A549 treated with Mapracorat at 1 μM for 4 hours (cell line): Measurements from ENCODE around the gene APLP1. TPM values are rescaled to one million over a fixed set of nuclear protein-coding genes. Genes with fewer than 3 reads are reported as not detected.

Experiments
- total RNA-seq: library from RNA; stranded (reverse); fragments of 200-300 nt; extraction: Qiagen RNA extraction; gene quantifications from 5 replicates; pipeline ENCODE4 v1.2.3, GENCODE V29; 2022

APLP1 gene
- total RNA-seq: 73.4 to 99.4 TPM (median 94.1 TPM) in 5 replicates

DNA sequence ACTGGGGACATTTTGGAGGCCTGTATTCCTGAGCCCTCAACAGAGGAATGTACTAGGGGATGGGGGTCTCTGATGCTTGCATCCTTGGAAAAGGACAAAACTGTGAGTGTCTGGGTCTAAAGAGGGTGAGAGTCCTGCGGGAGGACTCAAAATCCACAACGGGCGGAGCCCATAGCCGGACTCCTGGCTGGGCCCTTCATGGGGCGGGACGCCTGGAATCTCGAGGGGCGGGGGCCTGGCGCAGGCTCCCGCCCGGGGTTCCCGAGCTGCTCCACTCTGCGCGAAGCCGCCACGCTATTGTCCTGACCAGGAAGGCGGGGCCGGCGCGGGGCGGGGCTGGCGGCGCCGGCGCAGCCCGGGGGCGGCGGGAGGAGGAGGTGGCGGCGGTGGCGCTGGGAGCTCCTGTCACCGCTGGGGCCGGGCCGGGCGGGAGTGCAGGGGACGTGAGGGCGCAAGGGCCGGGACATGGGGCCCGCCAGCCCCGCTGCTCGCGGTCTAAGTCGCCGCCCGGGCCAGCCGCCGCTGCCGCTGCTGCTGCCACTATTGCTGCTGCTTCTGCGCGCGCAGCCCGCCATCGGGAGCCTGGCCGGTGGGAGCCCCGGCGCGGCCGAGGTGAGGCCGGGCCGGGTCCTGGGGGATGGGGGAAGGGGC is at the start of gene APLP1:
APLP1 (plus strand) TSS at position 403 of the 651 bp plus-strand sequence; CDS start at position 466, 63 bp downstream.

DNA sequence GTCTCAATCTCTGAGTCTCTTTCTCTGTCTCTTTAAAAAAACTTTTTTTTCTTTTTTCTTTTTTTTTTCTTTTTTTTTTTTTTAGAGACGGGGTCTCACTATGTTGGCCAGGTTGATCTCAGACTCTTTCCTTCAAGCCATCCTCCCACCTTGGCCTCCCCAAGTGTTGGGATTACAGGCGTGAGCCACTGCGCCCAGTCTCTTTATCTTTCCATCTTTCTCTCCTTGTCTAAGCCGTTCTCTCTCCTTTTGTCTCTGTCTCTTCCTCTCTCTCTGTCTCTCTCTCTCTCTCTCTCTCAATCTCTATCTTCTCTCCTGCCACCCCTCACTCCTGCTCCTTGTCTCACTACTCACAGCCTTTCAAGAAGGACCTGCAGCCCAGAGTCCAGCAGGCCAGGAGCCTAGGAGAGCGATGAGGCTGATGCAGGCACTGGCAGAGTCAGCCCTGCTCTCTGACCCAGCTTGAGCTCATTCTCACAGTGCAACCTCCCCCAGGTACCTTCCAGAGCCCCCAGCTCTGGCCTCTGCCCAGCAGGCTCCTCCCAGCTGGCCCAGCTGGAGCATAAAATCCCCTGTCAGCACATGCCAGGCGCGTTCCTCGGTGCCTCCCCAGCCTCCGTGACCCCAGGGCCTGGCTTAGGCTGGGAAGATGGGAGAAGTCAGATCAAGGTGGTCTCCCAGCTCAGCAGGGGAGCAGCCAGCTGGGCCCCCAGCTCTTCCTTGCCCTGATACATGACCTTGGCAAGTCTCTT is 16.2 kb upstream of the APLP1 start, which contains the start of gene NPHS1:
NPHS1 (minus strand) TSS at position 476 of the 752 bp plus-strand sequence. CDS start 667 bp downstream, outside the sequence.

DNA sequence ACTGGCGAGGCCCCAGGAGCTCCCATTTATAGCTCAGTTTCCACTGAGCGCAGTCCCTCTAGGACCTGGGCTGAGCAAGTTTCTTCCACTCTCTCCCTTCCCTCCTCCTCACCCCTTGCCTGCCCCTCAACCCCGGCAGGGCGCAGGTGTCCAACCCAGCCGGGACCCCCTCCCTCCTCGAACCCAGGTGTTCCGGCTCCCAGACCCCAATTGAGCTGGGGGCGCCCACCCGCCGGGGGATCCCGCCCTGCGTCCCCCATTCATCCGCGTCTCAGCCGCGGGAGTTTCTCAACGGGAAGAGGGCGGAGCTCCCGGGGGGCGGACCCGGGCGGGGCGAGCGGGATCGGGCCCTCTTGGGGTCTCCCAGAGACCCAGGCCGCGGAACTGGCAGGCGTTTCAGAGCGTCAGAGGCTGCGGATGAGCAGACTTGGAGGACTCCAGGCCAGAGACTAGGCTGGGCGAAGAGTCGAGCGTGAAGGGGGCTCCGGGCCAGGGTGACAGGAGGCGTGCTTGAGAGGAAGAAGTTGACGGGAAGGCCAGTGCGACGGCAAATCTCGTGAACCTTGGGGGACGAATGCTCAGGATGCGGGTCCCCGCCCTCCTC is 11.7 kb upstream of the APLP1 start, which contains the start of gene KIRREL2:
KIRREL2 (plus strand) TSS at position 366 of the 604 bp plus-strand sequence; CDS start at position 575, 209 bp downstream.

DNA sequence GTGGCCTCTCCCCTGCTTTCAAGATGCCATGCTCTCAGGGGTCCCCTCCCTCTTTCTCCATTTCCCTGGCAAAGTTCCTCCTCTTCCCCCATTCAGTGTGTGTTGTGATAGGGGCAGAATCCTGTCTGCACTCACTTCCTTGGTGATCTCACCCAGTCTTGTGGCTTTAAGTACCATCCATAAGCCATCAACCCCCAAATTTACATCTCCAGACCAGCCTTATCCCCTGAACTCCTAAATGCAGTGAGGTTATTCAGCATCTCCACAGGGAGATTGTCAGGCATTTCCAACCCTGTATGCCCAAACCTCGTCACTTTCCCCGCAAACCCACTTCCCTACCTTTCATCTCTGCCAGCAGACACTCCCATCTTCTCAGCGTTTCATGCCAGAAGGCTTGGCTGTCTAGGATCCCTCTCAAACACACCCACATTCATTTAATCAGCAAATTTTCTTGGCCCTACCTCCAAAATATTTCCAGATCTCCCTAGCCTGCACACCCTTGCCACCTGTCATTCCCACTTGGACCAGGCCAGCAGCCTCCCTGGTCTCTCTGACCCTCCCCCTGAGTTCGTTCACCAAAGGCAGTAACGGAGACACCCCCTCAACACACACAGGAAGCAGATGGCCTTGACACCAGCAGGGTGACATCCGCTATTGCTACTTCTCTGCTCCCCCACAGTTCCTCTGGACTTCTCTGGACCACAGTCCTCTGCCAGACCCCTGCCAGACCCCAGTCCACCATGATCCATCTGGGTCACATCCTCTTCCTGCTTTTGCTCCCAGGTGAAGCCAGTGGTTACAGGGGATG is 33.7 kb downstream of the APLP1 start, which contains the start of gene HCST:
HCST (plus strand) TSS at position 676 of the 808 bp plus-strand sequence; CDS start at position 741, 65 bp downstream.

DNA sequence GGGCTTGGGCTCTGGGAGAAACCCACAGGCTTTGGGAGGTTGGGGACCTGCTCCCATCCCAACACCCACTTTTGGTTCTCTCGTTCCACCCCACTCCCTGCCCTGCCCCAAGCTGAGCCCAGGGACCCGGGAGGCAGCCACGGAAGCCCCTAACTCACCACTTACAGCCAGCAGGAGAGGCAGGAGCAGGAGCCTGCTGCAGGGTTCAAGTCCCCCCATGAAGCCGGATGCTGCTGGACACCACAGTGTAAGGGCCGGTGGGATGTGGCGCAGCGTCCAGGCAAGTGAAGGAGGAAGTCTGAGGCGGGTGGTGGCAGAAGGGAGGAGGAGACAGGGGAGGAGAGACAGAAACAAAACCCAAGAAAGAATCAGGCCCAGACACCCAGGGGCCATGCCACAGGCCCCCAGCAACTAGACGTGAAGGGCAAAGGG is 39.7 kb downstream of the APLP1 start, which contains the start of gene TYROBP:
TYROBP (minus strand) TSS at position 286 of the 432 bp plus-strand sequence; CDS start at position 219, 67 bp downstream.

Other genes starting within 250 kb of the APLP1 start
- gene RBM42, start 239.5 kb upstream of the APLP1 start, total RNA-seq: 148 to 214 TPM (median 206 TPM) in 5 replicates
- gene ETV2, start 226.8 kb upstream of the APLP1 start, total RNA-seq: 1.7 to 3.1 TPM (median 2.9 TPM) in 5 replicates
- gene COX6B1, start 220.3 kb upstream of the APLP1 start, total RNA-seq: 1,323 to 1,675 TPM (median 1,366 TPM) in 5 replicates
- gene UPK1A, start 202.1 kb upstream of the APLP1 start, total RNA-seq: 0.72 to 1.1 TPM (median 0.94 TPM) in 5 replicates
- not detected in 5 replicates for gene ZBTB32, start 164.0 kb upstream of the APLP1 start, total RNA-seq
- 46.2 to 63.6 TPM (median 56.5 TPM) in 5 replicates for gene KMT2B, start 150.6 kb upstream of the APLP1 start, total RNA-seq
- gene IGFLR1, start 126.1 kb upstream of the APLP1 start, total RNA-seq: 10.2 to 14.6 TPM (median 11.8 TPM) in 5 replicates
- gene U2AF1L4, start 123.2 kb upstream of the APLP1 start, total RNA-seq: 24.6 to 30.2 TPM (median 25.0 TPM) in 5 replicates
- 288 to 310 TPM (median 290 TPM) in 5 replicates for gene PSENEN, start 122.9 kb upstream of the APLP1 start, total RNA-seq
- 20.3 to 28.5 TPM (median 22.0 TPM) in 5 replicates for gene LIN37, start 120.0 kb upstream of the APLP1 start, total RNA-seq
- 0.12 to 0.28 TPM (median 0.19 TPM) in 3 of 5 replicates, not detected in the others for gene HSPB6, start 111.5 kb upstream of the APLP1 start, total RNA-seq
- 24.6 to 30.3 TPM (median 28.2 TPM) in 5 replicates for gene PROSER3, start 110.4 kb upstream of the APLP1 start, total RNA-seq
- 3.9 to 9.3 TPM (median 7.6 TPM) in 5 replicates for gene ARHGAP33, start 93.0 kb upstream of the APLP1 start, total RNA-seq
- gene PRODH2, start 55.7 kb upstream of the APLP1 start, total RNA-seq: 0.16 to 0.53 TPM (median 0.34 TPM) in 5 replicates
- gene NPHS1, start 16.1 kb upstream of the APLP1 start, total RNA-seq: 0.27 to 0.75 TPM (median 0.56 TPM) in 5 replicates
- 0.42 to 0.60 TPM (median 0.55 TPM) in 5 replicates for gene KIRREL2, start 11.7 kb upstream of the APLP1 start, total RNA-seq
- gene NFKBID, start 32.0 kb downstream of the APLP1 start, total RNA-seq: 5.5 to 7.7 TPM (median 6.2 TPM) in 5 replicates
- gene HCST, start 34.0 kb downstream of the APLP1 start, total RNA-seq: 0.30 to 0.45 TPM (median 0.35 TPM) in 5 replicates
- gene TYROBP, start 39.7 kb downstream of the APLP1 start, total RNA-seq: not detected in 5 replicates
- gene LRFN3, start 67.8 kb downstream of the APLP1 start, total RNA-seq: 12.9 to 23.3 TPM (median 21.0 TPM) in 5 replicates
- gene SDHAF1, start 126.6 kb downstream of the APLP1 start, total RNA-seq: 28.4 to 51.5 TPM (median 47.8 TPM) in 5 replicates
- gene SYNE4, start 140.2 kb downstream of the APLP1 start, total RNA-seq: 0.11 to 0.28 TPM (median 0.15 TPM) in 5 replicates
- 21.2 to 31.5 TPM (median 22.9 TPM) in 5 replicates for gene ALKBH6, start 145.6 kb downstream of the APLP1 start, total RNA-seq
- gene CLIP3, start 164.3 kb downstream of the APLP1 start, total RNA-seq: 0.72 to 1.3 TPM (median 0.84 TPM) in 5 replicates
- 4.9 to 8.1 TPM (median 6.5 TPM) in 5 replicates for gene THAP8, start 185.7 kb downstream of the APLP1 start, total RNA-seq
- 19.3 to 30.3 TPM (median 26.1 TPM) in 5 replicates for gene WDR62, start 186.3 kb downstream of the APLP1 start, total RNA-seq
- gene OVOL3, start 242.6 kb downstream of the APLP1 start, total RNA-seq: 0.29 to 0.78 TPM (median 0.41 TPM) in 4 of 5 replicates, not detected in the other
- 235 to 264 TPM (median 260 TPM) in 5 replicates for gene POLR2I, start 246.3 kb downstream of the APLP1 start, total RNA-seq
- 470 to 583 TPM (median 556 TPM) in 5 replicates for gene TBCB, start 246.9 kb downstream of the APLP1 start, total RNA-seq